ENCODE data around the gene TMBIM1. TPM values are rescaled to one million over a fixed set of nuclear protein-coding genes. Genes with fewer than 3 reads are reported as not detected.

The TMBIM1 gene
- total and polyA plus RNA-seq, 5 experiments from 2014 or later: 75.8 to 114 (median 95.1) TPM

GRCh38 chr2:218327451-218328210 is 35.3 kb upstream of the TMBIM1 start:
- peaks cover 20 to 49% (median 43%) of the 10 kb centered on the region in 4 donors for H3K4me1 Mint-ChIP-seq
- no peaks in the 10 kb centered on the region for H3K36me3 Mint-ChIP-seq
- H3K27me3 Mint-ChIP-seq: no peaks in the 10 kb centered on the region
- no peaks in the 10 kb centered on the region for H3K9me3 Mint-ChIP-seq
- POLR2A ChIA-PET: interaction anchor here (0.6 to 1.8 kb wide), 4 partner anchors 12 to 307 kb away, joined by 3 to 8 read pairs (median 4); no protein-coding TSS in a partner anchor
- no peak for DNase-seq
- ATAC-seq: no peak
- H3K27ac Mint-ChIP-seq: peak overlapping the region; percentile 2 to 85 (median 60)
- peak overlapping the region in 2 of 10 donors; percentile 30 to 43 for H3K4me3 Mint-ChIP-seq

- peaks cover 26 to 58% (median 53%) of the 10 kb centered on the region in 4 donors for H3K4me1 Mint-ChIP-seq
- DNase-seq (peak in 2 of 10 donors; percentile 37 to 38), ATAC-seq (no peak)
- POLR2A ChIA-PET: interaction anchor here (1.5 to 1.8 kb wide), 2 partner anchors 10 to 14 kb away, joined by 5 to 8 read pairs; no protein-coding TSS in a partner anchor
- peak overlapping the region in 7 of 10 donors; percentile 11 to 67 (median 43) for H3K4me3 Mint-ChIP-seq
- no peaks in the 10 kb centered on the region for H3K27me3 Mint-ChIP-seq
- peak overlapping the region in 7 of 10 donors; percentile 65 to 86 (median 75) for H3K27ac Mint-ChIP-seq
- no peaks in the 10 kb centered on the region for H3K36me3 Mint-ChIP-seq
- no peaks in the 10 kb centered on the region for H3K9me3 Mint-ChIP-seq
Observed at GRCh38 chr2:218326315-218326714, 34.0 kb upstream of the TMBIM1 start.

- DNase-seq (no peak), ATAC-seq (no peak)
- peaks cover 30 to 64% (median 58%) of the 10 kb centered on the region in 4 donors for H3K4me1 Mint-ChIP-seq
- H3K36me3 Mint-ChIP-seq: no peaks in the 10 kb centered on the region
- peak overlapping the region in 7 of 10 donors; percentile 11 to 86 (median 75) for H3K27ac Mint-ChIP-seq
- peak overlapping the region in 6 of 10 donors; percentile 18 to 67 (median 46) for H3K4me3 Mint-ChIP-seq
- POLR2A ChIA-PET: interaction anchor here (1.5 to 1.8 kb wide), 2 partner anchors 10 to 13 kb away, joined by 5 to 8 read pairs; no protein-coding TSS in a partner anchor
- no peaks in the 10 kb centered on the region for H3K27me3 Mint-ChIP-seq
- no peaks in the 10 kb centered on the region for H3K9me3 Mint-ChIP-seq
Observed at GRCh38 chr2:218325566-218326160, 33.4 kb upstream of the TMBIM1 start.

GRCh38 chr2:218323526-218324472 is 31.5 kb upstream of the TMBIM1 start:
- Mint-ChIP-seq H3K36me3 (no peaks in the 10 kb centered on the region), H3K27ac (peak overlapping the region; percentile 48 to 91 (median 84)), H3K4me1 (peaks cover 32 to 75% (median 64%) of the 10 kb centered on the region in 4 donors), H3K9me3 (no peaks in the 10 kb centered on the region), H3K4me3 (peak overlapping the region; percentile 76 to 89 (median 86)), H3K27me3 (no peaks in the 10 kb centered on the region)
- ATAC-seq (no peak), DNase-seq (no peak)
- POLR2A ChIA-PET: interaction anchor here (0.5 to 0.8 kb wide), 3 partner anchors 10 to 933 kb away, joined by 6 to 8 read pairs (median 8); no protein-coding TSS in a partner anchor

GRCh38 chr2:218322768-218323525 is 30.6 kb upstream of the TMBIM1 start:
- DNase-seq (peak; percentile 23 to 76 (median 56)), ATAC-seq (peak; percentile 78 to 86)
- H3K4me3 Mint-ChIP-seq: peak overlapping the region; percentile 78 to 91 (median 86)
- POLR2A ChIA-PET: interaction anchor here (0.5 to 1.8 kb wide), 9 partner anchors 9 to 855 kb away, joined by 3 to 8 read pairs (median 4); partner anchors contain the start of genes AAMP and PNKD
- peaks cover 35 to 75% (median 67%) of the 10 kb centered on the region in 4 donors for H3K4me1 Mint-ChIP-seq
- H3K9me3 Mint-ChIP-seq: no peaks in the 10 kb centered on the region
- H3K27me3 Mint-ChIP-seq: no peaks in the 10 kb centered on the region
- peaks cover 0 to 3% (median 0%) of the 10 kb centered on the region in 3 donors for H3K36me3 Mint-ChIP-seq
- H3K27ac Mint-ChIP-seq: peak overlapping the region; percentile 70 to 92 (median 90)

GRCh38 chr2:218320704-218321336 is 28.5 kb upstream of the TMBIM1 start:
- Mint-ChIP-seq H3K4me3 (peak overlapping the region in 6 of 10 donors; percentile 22 to 72 (median 54)), H3K4me1 (peaks cover 41 to 75% (median 71%) of the 10 kb centered on the region in 4 donors), H3K36me3 (peaks cover 0 to 3% (median 0%) of the 10 kb centered on the region in 3 donors), H3K27me3 (peaks cover 0 to 1% (median 0%) of the 10 kb centered on the region in 5 donors), H3K9me3 (no peaks in the 10 kb centered on the region), H3K27ac (peak overlapping the region in 6 of 10 donors; percentile 7 to 86 (median 20))
- POLR2A ChIA-PET: interaction anchor here (0.7 to 1.3 kb wide), 5 partner anchors 13 to 325 kb away, joined by 3 to 6 read pairs (median 3); no protein-coding TSS in a partner anchor
- DNase-seq (no peak), ATAC-seq (no peak)

DNA sequence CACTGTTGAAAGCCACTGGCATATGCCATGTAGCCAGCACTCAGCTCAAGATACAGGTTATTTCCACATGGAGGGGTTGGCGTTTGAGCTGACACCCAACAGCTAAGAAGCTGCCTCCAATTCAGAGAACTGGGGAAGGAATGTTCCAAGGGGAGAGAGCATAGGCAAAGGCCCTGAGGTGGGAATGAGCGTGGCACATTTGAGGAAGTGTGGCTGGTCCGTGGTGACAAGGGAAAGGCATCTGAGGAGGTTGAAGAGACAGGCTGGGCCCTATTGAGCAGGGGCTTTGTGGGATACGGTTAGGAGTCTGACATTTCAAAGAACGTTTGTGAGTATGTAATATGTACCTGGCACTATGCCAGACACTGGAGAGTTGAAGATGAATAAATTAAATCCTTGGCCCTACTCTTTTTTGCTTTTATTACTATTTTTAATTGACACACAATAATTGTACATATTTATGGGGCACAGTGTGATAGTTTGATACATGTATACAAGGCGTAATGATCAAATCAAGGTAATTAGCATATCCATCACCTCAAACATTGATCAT is 27.6 kb upstream of the TMBIM1 start:
- peaks cover 47 to 80% (median 73%) of the 10 kb centered on the region in 4 donors for H3K4me1 Mint-ChIP-seq
- POLR2A ChIA-PET: interaction anchor here (0.9 to 1.3 kb wide), 2 partner anchors 46 to 77 kb away, joined by 3 to 4 read pairs; no protein-coding TSS in a partner anchor
- H3K27ac Mint-ChIP-seq: peak overlapping the region in 8 of 10 donors; percentile 27 to 86 (median 60)
- H3K27me3 Mint-ChIP-seq: peaks cover 0 to 1% (median 0%) of the 10 kb centered on the region in 5 donors
- peaks cover 0 to 3% (median 0%) of the 10 kb centered on the region in 3 donors for H3K36me3 Mint-ChIP-seq
- ATAC-seq: no peak
- no peak for DNase-seq
- peak overlapping the region in 1 of 10 donors; percentile 30 for H3K4me3 Mint-ChIP-seq
- no peaks in the 10 kb centered on the region for H3K9me3 Mint-ChIP-seq

- Mint-ChIP-seq H3K4me3 (peak overlapping the region in 6 of 10 donors; percentile 6 to 87 (median 50)), H3K36me3 (peaks cover 0 to 3% (median 0%) of the 10 kb centered on the region in 3 donors), H3K4me1 (peaks cover 40 to 72% (median 63%) of the 10 kb centered on the region in 4 donors), H3K27ac (peak overlapping the region; percentile 71 to 99 (median 98)), H3K9me3 (no peaks in the 10 kb centered on the region), H3K27me3 (peaks cover 0 to 1% (median 0%) of the 10 kb centered on the region in 5 donors)
- DNase-seq (no peak), ATAC-seq (no peak)
- POLR2A ChIA-PET: interaction anchor here (0.6 to 3.3 kb wide), 3 partner anchors 20 to 78 kb away, joined by 3 to 31 read pairs (median 3); no protein-coding TSS in a partner anchor
Observed at GRCh38 chr2:218318241-218318640, 25.9 kb upstream of the TMBIM1 start.

GRCh38 chr2:218317835-218318234 is 25.5 kb upstream of the TMBIM1 start:
- no peak for DNase-seq
- POLR2A ChIA-PET: interaction anchor here (0.6 to 3.3 kb wide), 4 partner anchors 10 to 79 kb away, joined by 3 to 31 read pairs (median 8); no protein-coding TSS in a partner anchor
- Mint-ChIP-seq H3K4me1 (peaks cover 40 to 71% (median 63%) of the 10 kb centered on the region in 4 donors), H3K9me3 (no peaks in the 10 kb centered on the region), H3K4me3 (peak overlapping the region in 7 of 10 donors; percentile 11 to 88 (median 72)), H3K27me3 (peaks cover 0 to 1% (median 0%) of the 10 kb centered on the region in 5 donors), H3K27ac (peak overlapping the region; percentile 94 to 99 (median 99)), H3K36me3 (peaks cover 0 to 3% (median 0%) of the 10 kb centered on the region in 3 donors)
- no peak for ATAC-seq

- peak overlapping the region; percentile 4 to 95 (median 70) for H3K4me3 Mint-ChIP-seq
- H3K4me1 Mint-ChIP-seq: peaks cover 36 to 66% (median 58%) of the 10 kb centered on the region in 4 donors
- peaks cover 0 to 3% (median 0%) of the 10 kb centered on the region in 3 donors for H3K36me3 Mint-ChIP-seq
- H3K27me3 Mint-ChIP-seq: peaks cover 0 to 1% (median 0%) of the 10 kb centered on the region in 5 donors
- DNase-seq (no peak), ATAC-seq (no peak)
- peak overlapping the region; percentile 94 to 99 (median 99) for H3K27ac Mint-ChIP-seq
- no peaks in the 10 kb centered on the region for H3K9me3 Mint-ChIP-seq
- POLR2A ChIA-PET: interaction anchor here (0.6 to 3.3 kb wide), 7 partner anchors 9 to 1281 kb away, joined by 3 to 31 read pairs (median 7); partner anchors contain the start of gene TMBIM1
Observed at GRCh38 chr2:218317303-218317630, 25.0 kb upstream of the TMBIM1 start.

All from naive thymus-derived CD8-positive, alpha-beta T cell (primary cell).